ENCODE data around the gene SPAG5. TPM values are rescaled to one million over a fixed set of nuclear protein-coding genes. Genes with fewer than 3 reads are reported as not detected.

SPAG5 gene
- total and polyA plus RNA-seq, 9 of the 15 experiments (the other 6 are each of a cell fraction or from before 2014, with no cell fraction given): 94.4 to 286 (median 151) TPM

DNA sequence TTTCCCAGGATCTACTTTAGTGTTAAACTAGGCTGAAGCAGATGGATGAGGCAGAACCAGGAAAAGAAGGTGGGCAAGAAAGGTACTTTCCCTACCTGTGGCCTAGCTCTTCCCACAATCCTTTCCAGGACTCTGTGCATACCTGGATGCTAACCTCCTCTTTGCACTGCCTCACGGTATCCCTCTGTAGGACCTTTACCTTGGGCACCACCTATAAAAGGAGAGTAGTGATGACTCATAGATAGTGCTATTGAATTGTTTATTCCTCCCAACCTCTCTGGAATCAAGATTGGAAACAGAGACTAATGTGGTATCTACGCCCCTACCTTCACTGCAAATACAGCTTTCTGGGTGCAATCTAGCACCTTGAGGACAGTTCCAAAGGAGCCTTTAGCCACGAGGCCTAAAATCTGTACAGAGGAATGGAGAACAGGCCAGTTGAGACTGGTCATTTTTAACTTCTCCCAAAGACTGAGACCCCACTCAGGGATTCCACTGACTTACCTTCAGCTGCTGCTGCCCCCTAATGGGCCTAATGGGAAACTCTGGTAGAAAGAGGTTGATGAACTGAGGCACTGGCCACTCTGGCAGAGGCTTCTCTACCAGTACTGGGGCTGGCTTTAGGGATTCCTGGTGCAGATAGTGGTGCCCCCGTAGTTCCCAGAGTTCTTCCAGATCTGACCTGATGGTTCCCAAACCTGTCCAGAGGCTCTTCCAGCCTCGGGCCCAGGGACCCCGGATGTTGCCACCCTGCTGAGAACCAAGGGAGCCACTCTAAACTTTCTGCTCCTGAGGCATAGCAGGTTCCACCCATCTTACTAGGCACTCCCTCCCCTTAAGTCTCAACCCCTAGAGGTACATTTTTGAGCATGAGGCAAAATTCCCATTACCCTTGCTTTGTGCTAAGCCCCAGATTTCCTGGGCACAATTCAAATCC, 14.4 kb upstream of the SPAG5 start (continued):
- TF ChIP-seq REST (IDR thresholded peaks at IDR 0.05; ENCODE audit: borderline replicate concordance) (peak; percentile 59), REST (CRISPR knock-in tag; IDR thresholded peaks at IDR 0.05; ENCODE audit: low read depth) (no peak), SP2 (IDR thresholded peaks at IDR 0.05; ENCODE audit: extremely low read depth, low read depth, low read length, poor library complexity, severe bottlenecking) (no peak), CTCF (IDR thresholded peaks at IDR 0.05 in 2 of 3, conservative IDR thresholded peaks at IDR 0.05 in 1 of 3; ENCODE audit: insufficient read depth in 2 of 3, low read depth in 1 of 3, low read length in 3 of 3) (peak; percentile 76 to 87 (median 84)), POLR2H (tag; IDR thresholded peaks at IDR 0.05; ENCODE audit: low read depth) (no peak), ZBTB9 (CRISPR knock-in tag; IDR thresholded peaks at IDR 0.05) (no peak), OTX1 (CRISPR knock-in tag; IDR thresholded peaks at IDR 0.05) (0 out of 2 replicates have a peak, but pooled peaks have one; percentile 48), SUPT5H (IDR thresholded peaks at IDR 0.05) (0 out of 2 replicates have a peak, but pooled peaks have one; percentile 11), BDP1 (IDR thresholded peaks at IDR 0.05; ENCODE audit: insufficient read depth, insufficient read length) (no peak)
- TF ChIP-seq, protein P1, sequence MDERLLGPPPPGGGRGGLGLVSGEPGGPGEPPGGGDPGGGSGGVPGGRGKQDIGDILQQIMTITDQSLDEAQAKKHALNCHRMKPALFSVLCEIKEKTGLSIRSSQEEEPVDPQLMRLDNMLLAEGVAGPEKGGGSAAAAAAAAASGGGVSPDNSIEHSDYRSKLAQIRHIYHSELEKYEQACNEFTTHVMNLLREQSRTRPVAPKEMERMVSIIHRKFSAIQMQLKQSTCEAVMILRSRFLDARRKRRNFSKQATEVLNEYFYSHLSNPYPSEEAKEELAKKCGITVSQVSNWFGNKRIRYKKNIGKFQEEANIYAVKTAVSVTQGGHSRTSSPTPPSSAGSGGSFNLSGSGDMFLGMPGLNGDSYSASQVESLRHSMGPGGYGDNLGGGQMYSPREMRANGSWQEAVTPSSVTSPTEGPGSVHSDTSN (CRISPR knock-in tag; IDR thresholded peaks at IDR 0.05; ENCODE audit: low read depth): no peak
- TF ChIP-seq, protein P1 (tag; conservative IDR thresholded peaks at IDR 0.05; ENCODE audit: low read depth): no peak

Measured in K562 (cell line).